ENCODE results near the gene FIBIN.
"Not testable (repeated sequence)": the region's sequence is repeated elsewhere in the genome, so short reads cannot be mapped to it uniquely, and the experiment has no call there.

The FIBIN gene

GRCh38 chr11:26958005-26958701 is 35.8 kb upstream of the FIBIN start:
- TF ChIP-seq MAX (IDR thresholded peaks at IDR 0.05; ENCODE audit: low read depth, low read length), result no peak
- TF ChIP-seq CTCF (IDR thresholded peaks at IDR 0.05; ENCODE audit: low read depth, low read length), result no peak
- no peak for TF ChIP-seq MYC (IDR thresholded peaks at IDR 0.05; ENCODE audit: low read depth, low read length)
- no peak for TF ChIP-seq POLR2A (IDR thresholded peaks at IDR 0.05; ENCODE audit: extremely low read depth, insufficient read length)
- no peak for DNase-seq (ENCODE audit: low read depth)
- no peak overlapping the region for H3K4me3 ChIP-seq (ENCODE audit: low read depth, low read length)

GRCh38 chr11:26958702-26959049 is 35.2 kb upstream of the FIBIN start:
- no peak overlapping the region for H3K4me3 ChIP-seq (ENCODE audit: low read depth, low read length)
- no peak for TF ChIP-seq CTCF (IDR thresholded peaks at IDR 0.05; ENCODE audit: low read depth, low read length)
- no peak for TF ChIP-seq MYC (IDR thresholded peaks at IDR 0.05; ENCODE audit: low read depth, low read length)
- TF ChIP-seq MAX (IDR thresholded peaks at IDR 0.05; ENCODE audit: low read depth, low read length), result no peak
- no peak for TF ChIP-seq POLR2A (IDR thresholded peaks at IDR 0.05; ENCODE audit: extremely low read depth, insufficient read length)
- DNase-seq (ENCODE audit: low read depth), result no peak

GRCh38 chr11:26960281-26960680 is 33.6 kb upstream of the FIBIN start:
- TF ChIP-seq MAX (IDR thresholded peaks at IDR 0.05; ENCODE audit: low read depth, low read length), result no peak
- TF ChIP-seq CTCF (IDR thresholded peaks at IDR 0.05; ENCODE audit: low read depth, low read length), result no peak
- no peak for TF ChIP-seq MYC (IDR thresholded peaks at IDR 0.05; ENCODE audit: low read depth, low read length)
- no peak for TF ChIP-seq POLR2A (IDR thresholded peaks at IDR 0.05; ENCODE audit: extremely low read depth, insufficient read length)
- no peak overlapping the region for H3K4me3 ChIP-seq (ENCODE audit: low read depth, low read length)
- DNase-seq (ENCODE audit: low read depth), result no peak

- no peak for DNase-seq (ENCODE audit: low read depth)
- TF ChIP-seq CTCF (IDR thresholded peaks at IDR 0.05; ENCODE audit: low read depth, low read length) (no peak), POLR2A (IDR thresholded peaks at IDR 0.05; ENCODE audit: extremely low read depth, insufficient read length) (no peak)
- no peak overlapping the region for H3K4me3 ChIP-seq (ENCODE audit: low read depth, low read length)
These were observed 30.1 kb upstream of the FIBIN start for GRCh38 chr11:26963764-26964163.

- no peak for DNase-seq (ENCODE audit: low read depth)
- H3K4me3 ChIP-seq (ENCODE audit: low read depth, low read length), result no peak overlapping the region
These were observed 29.6 kb upstream of the FIBIN start for GRCh38 chr11:26964339-26964738.

GRCh38 chr11:26964847-26965485 is 28.9 kb upstream of the FIBIN start:
- not testable (repeated sequence) for DNase-seq (ENCODE audit: low read depth); H3K4me3 ChIP-seq (ENCODE audit: low read depth, low read length)

More at GRCh38 chr11:26964339-26964738, 29.6 kb upstream of the FIBIN start:
- TF ChIP-seq CTCF (IDR thresholded peaks at IDR 0.05; ENCODE audit: low read depth, low read length), result no peak
- no peak for TF ChIP-seq MAX (IDR thresholded peaks at IDR 0.05; ENCODE audit: low read depth, low read length)
- no peak for TF ChIP-seq POLR2A (IDR thresholded peaks at IDR 0.05; ENCODE audit: extremely low read depth, insufficient read length)
- no peak for TF ChIP-seq MYC (IDR thresholded peaks at IDR 0.05; ENCODE audit: low read depth, low read length)
